GM21576 (cell line): ENCODE results near the gene OSBPL9.
A peak's percentile ranks its signal among the peaks of the same experiment; 100 is the strongest.
"Not testable (repeated sequence)": the region's sequence is repeated elsewhere in the genome, so short reads cannot be mapped to it uniquely, and the experiment has no call there.

Experiments used
- ATAC-seq: cut with Tn5 transposase; IDR thresholded peaks from one replicate; pipeline ENCODE4 v1.9.1; 2021; ENCODE audit warnings: mild to moderate bottlenecking, moderate library complexity; ENCODE audit not compliant: unreplicated experiment

Gene OSBPL9

DNA sequence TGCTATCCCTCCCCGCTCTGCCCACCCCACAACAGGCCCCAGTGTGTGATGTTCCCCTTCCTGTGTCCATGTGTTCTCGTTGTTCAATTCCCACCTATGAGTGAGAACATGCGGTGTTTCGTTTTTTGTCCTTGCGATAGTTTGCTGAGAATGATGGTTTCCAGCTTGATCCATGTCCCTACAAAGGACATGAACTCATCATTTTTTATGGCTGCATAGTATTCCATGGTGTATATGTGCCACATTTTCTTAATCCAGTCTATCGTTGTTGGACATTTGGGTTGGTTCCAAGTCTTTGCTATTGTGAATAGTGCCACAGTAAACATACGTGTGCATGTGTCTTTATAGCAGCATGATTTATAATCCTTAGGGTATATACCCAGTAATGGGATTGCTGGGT is 84.9 kb downstream of the OSBPL9 start:
- ATAC-seq: not testable (repeated sequence)

DNA sequence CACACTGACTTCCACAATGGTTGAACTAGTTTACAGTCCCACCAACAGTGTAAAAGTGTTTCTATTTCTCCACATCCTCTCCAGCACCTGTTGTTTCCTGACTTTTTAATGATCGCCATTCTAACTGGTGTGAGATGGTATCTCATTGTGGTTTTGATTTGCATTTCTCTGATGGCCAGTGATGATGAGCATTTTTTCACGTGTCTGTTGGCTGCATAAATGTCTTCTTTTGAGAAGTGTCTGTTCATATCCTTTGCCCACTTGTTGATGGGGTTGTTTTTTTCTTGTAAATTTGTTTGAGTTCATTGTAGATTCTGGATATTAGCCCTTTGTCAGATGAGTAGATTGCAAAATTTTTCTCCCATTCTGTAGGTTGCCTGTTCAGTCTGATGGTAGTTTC is 85.3 kb downstream of the OSBPL9 start:
- not testable (repeated sequence) for ATAC-seq

DNA sequence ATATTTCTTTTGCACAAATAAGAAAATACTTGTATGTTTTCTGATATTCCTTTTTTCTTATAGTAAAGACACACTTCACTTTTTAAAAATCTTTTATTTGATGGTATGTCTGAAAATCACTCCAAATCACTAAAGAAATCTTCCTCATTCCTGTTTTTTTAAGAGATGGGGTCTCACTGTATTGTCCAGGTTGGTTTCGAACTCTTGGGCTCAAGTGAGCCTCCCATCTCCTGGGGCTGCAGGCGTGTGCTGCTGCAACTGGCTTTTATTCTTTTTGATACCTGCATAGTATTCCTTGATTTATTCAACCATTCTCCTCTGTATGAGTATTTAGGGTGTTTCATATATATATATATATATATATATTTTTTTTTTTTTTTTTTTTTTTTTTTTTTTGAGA is 88.1 kb downstream of the OSBPL9 start:
- ATAC-seq: no peak

DNA sequence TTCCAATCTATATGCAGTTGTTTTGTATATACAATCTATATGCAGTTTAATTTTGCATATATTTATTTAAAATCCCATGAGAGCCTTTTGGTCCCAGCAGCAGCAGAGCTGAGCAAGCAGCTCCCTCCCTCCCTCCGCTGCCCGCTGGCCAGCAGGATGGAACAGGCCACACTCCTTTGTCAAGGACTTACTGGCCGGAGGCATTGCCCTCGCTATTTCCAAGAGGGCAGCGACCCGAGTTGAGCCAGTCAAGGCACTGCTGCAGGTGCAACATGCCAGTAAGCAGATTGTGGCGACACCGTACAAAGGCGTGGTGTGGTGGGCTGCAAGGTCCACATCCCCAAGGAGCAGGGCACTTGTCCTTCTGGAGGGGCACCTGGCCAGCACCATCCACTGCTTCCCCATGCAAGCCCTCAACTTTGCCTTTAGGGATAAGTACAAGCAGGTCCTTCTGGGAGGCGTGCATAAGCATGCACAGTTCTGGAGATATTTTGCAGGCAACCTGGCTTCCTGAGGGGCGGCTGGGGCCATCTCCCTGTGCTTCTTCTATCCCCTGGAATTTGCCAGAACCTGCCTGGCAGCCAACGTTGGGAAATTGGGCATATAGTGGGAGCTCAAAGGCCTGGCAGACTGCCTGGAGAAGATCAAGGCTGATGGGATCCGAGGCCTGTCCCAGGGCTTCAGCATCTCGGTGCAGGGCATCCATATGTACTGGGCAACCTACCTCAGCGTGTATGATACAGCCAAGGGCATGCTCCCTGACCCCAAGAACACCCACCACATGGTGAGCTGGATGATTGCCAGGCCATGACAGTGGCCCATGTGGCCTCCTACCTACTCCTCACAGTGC is 92.2 kb downstream of the OSBPL9 start:
- no peak for ATAC-seq

DNA sequence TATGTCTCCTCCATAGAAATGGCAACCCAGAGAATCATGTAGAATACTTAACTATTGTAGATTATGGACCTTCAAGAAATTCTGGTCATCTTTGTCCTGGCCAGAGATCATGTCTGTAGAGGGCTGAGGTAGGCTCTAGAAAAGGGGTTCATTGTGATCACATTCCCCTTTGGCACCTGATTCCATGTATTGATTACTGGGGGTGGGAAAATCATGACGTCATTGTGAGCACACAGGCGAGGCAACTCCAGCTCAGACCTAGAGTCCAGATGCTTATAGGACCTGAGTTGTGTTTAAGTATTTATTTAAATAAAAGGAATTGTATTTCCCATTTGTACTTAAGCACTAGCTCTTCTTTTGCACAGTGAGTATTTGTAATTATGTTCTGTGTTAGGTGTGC is 93.1 kb downstream of the OSBPL9 start:
- ATAC-seq: no peak

DNA sequence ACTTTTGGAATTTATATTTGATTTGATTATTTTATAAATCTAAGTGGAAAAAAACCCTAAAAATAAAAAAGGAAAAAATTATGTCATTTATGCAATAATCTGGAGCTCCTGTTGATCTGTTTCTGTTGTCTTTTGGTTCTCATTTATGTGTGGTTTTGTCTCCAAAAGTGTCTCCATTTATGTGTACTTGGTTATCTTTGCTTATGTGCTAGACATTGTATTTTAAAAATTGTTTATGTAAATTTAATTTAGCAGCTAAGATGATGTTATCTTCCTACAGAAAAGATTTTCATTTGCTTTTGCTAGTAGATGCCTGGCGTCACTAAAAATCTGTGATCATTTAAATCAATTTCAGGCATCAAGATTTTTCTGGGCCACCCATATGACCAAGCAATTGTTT is 95.7 kb downstream of the OSBPL9 start:
- no peak for ATAC-seq

DNA sequence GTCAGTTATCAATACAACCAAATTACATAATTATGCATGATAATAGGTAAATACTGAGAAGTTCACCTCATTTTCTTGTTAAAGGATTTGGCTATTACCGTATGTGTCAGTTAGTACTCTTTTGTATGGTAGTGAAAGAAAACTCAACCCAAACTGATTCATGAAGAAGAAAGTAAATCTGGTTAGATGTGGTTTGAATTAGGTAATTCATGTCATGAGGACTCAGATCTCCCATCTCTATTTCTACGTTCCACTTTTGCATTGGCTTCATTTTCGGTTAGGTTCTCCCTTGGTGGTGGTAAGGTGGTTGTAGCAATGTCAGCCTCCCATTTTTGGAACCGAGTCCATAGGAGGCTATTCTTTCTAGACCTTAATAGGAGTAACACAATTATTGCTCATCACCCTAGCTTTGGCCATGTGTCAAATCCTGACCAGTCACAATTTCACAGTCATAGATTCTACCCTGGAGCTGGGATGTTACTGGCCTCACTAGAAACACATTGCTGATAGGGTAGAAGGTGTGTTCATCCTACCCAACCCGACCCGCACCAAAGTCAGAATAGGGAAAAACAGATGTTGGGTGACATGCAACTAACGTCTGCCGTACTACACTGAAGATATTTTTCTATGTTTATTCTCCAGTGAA is 97.6 kb downstream of the OSBPL9 start:
- no peak for ATAC-seq

DNA sequence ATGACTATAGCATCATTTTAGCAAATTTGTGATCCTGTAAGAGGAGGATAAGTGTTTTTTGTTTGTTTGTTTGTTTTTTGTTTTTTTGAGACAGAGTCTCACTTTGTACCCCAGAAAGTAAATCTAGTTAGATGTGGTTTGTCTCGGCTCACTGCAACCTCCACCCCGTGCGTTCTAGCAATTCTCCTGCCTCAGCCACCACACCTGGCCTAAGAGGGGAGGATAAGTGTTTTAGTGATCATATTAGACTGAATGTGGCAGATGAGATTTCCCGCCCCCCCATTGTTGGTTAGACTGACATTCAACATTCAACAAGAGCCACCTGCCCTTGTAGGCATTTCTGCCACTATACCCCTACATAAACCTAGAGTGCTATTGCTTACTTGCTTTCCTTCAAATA is 98.5 kb downstream of the OSBPL9 start:
- ATAC-seq: no peak

DNA sequence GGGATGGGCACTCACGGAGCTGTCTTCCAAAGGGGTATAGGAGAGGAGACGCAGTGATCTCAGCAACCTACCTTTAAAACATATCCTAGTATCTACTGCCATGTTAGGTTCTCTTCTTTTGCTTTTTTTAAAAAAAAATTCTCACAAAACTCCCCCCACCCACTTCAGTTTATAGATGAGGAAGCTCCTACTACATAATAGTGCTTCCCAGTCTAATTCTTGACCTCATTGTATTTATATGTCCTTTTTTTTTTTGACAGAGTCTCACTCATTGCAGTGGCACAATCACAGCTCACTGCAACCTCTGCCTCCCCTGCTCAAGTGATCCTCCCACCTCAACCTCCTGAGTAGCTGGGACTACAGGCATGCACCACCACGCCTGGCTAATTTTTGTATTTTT is 99.9 kb downstream of the OSBPL9 start:
- no peak for ATAC-seq

DNA sequence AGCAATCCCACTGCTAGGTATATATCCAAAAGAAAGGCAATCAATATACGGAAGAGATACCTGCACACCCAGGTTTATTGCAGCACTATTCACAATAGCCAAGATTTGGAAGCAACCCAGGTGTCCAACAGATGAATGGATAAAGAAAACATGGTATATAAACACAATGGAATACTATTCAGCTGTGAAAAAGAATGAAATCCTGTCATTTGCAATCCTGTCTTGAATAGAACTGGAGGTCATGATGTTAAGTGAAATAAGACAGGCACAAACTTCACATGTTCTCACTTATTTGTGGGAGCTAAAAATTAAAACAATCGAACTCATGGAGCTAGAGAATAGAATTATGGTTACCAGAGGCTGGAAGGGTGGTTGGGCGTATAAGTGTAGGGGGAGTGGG is 101.0 kb downstream of the OSBPL9 start:
- no peak for ATAC-seq

DNA sequence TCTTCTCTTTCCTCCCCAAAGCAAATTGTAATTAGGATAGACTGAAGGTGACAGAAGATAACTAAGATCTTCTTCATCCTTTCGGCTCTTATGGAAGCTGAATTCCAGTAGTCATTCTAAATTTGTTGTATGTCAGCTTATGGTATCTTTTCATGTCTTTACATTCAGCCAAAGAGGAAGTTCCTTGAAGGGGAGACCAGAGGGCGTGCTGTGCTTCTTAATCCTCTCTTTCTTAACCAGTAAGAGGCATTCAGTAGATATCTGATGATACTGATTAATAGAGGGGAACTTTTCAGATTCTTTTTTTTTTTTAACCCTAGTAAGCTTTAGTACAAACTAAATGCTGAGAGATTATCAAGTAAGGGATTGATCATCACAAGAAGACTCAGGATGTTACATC is 102.3 kb downstream of the OSBPL9 start:
- ATAC-seq: no peak

DNA sequence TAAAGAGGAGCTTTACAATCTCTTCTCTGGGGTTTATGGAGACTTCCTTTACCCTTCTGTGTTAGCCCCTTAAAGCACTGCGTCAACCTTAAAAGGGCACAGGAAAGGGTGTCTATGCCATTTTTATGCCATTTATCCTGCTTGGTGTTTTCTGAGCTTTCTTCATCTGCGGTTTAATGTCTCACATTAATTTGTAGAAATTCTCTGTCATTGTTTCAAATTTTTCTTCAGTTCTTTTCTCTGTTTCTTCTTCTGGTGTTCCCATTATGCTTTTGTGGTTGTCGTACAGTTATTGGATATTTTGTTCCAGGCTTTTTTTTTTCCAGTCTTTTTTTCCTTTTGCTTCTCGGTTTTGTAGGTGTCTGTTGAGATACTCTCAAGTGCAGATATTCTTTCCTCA is 107.9 kb downstream of the OSBPL9 start:
- no peak for ATAC-seq

DNA sequence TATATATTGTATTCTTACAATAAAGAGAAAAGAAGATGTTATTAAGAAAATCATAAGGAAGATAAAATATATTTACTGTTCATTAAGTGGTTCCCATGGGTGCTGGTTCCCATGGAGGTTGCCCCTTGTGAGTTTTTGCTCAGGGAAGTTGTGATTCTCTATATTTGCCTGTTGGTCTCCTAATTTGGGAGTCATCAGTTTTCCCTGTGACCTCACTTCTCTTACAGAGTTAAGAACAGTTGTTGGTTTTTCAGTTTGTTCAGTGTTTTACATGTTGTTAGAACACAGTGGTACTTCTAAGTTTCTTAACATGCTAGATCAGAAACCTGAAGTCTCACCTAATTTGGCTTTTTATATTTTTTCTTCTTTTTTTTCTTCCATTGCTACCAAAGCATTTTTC is 109.2 kb downstream of the OSBPL9 start:
- ATAC-seq: no peak

DNA sequence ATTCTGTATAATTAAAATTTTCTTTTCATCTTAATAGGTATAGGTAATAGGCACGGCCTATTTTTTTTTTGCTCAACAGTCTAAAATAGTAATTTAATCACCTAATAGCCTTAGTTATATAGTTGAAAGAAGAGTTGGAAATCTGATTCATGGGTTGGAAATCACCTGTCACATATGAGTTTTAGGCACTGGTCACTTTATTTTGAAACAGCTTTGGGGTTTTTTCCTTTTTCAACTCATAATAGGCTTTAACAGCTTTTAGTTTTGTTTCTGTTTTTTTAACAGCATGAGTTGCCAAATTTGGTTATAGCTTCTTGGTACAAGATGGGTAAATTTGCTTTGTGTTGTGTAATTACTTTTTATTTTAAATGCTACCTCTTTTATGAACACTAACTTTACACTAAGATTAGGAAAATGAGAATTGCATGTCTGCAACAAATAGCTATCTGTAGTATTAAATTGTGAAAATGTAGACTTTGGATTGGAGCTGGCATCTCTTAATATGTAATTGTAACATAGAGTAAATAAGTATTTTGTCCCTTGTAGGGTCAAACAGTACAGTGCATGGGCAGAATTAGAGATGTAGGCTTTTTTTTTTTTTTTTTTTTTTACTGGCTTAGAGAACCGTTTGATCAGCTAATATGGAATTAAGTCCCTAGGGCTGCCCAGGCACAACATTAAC is 109.8 kb downstream of the OSBPL9 start:
- ATAC-seq: no peak

DNA sequence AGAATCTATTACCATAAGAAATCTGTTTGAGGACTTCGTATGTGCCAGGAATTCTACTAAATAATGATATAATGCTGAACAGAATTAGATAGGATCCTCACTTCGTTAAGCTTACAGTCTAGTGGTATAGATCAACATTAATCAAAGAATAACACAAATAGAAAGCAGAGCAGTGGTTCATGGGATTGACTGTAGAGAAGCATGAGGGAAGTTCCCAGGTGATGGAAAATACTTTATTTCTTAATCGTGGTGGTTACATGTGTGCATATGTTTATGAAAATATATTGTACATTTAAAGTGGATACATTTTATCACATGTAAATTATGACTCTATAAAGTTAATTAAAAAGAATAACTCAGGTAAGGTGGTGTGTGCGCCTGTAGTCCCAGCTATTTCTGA is 110.5 kb downstream of the OSBPL9 start:
- ATAC-seq: no peak

DNA sequence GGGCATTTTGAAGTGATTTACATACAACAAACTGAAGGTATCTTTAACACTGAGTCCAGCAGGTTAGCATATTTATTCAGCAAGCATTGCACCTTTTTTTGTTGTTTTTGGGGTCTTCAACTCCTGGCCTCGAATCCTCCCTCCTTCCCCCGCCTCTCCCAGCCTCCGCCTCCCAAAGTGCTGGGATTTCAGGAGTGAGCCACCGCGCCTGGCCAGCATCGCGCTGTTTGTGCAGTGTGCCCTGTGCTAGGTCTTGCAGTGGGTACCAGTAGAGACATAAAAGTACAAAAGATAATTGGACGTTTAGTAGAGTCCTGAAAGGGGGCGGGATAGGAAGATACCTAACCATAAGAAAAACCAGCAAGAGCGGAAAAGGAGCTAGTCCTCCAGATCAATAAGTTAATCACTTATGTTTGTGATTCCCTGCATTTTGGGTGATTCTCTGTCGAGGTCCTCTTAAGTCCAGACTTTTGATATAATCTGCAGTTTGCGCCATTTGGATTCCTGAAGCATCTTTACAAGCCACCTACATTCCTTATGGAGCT is 111.8 kb downstream of the OSBPL9 start:
- ATAC-seq: no peak

DNA sequence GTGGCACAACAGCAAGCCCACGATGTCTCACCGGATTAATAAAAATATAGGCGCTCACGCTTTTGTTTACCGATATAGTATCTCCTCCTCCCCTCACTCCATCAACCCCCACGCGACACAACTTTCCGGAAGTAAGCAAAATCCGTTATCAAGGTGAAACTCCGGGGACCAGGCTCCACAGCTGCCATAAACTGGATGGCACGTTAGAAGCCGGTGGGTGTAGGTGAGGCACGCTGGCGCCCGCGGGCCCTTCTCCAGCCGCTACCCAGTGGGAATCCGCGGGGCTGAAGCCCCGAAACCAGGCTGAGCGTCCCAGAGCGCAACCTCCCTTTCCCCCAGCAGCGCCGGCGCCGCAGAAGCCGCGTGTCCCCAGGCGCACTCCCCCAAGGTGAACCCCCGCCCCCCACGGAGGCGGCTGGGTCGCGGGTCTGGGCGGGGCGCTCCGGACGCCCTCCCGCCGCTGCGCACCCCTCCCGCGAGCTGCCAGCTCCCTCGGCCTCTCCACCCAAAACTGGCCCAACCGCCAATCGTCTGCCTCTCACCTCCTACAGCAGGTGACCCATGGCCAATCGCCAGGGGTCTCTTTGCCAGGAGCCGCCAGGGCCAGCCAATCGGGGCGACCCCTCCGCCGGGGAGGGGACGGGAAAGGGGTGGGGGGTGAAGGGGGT is 112.4 kb downstream of the OSBPL9 start:
- ATAC-seq: peak; percentile 86

DNA sequence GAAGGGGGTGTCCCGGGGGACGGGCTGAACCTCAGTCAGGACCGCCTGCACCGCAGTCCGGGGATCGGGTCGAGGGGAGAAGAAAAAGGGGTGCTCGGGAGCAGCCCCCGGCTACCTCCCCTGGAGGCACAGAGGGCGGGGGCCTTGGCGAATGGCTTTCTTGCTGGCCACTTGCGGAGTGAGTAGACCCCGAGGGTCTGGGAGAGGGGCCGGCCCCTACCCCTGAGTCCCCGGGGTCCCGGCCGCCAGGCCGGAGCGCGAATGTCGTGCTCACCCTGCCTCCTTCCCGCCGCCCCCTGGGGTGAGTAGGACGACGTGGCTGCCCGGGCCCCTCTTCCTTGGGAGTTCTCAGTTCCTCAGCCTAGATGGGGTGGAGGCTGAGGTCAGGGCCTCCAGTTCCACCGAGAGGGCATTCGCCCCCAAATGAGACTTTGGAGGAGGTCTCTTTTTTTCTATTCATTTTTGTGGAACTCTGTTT is 113.0 kb downstream of the OSBPL9 start:
- ATAC-seq: peak; percentile 24

DNA sequence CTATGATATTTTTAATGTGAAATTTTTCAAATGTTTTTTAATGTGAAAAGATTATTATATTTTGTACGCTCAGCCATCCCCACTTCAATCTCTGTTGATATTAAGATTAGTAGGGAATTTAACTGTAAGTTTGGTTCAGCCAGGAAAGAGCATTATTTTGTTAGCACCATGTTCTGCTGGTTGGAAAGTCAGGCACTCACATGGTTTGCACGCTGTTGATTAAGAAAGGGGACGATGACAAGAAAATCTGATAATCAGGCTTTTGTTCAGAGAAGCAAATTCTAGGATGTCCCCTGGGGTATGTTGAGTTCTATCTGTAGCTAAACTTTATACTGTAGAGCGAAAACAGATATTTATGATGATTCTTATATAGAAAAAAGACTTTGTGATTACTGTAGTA is 115.1 kb downstream of the OSBPL9 start:
- ATAC-seq: no peak

DNA sequence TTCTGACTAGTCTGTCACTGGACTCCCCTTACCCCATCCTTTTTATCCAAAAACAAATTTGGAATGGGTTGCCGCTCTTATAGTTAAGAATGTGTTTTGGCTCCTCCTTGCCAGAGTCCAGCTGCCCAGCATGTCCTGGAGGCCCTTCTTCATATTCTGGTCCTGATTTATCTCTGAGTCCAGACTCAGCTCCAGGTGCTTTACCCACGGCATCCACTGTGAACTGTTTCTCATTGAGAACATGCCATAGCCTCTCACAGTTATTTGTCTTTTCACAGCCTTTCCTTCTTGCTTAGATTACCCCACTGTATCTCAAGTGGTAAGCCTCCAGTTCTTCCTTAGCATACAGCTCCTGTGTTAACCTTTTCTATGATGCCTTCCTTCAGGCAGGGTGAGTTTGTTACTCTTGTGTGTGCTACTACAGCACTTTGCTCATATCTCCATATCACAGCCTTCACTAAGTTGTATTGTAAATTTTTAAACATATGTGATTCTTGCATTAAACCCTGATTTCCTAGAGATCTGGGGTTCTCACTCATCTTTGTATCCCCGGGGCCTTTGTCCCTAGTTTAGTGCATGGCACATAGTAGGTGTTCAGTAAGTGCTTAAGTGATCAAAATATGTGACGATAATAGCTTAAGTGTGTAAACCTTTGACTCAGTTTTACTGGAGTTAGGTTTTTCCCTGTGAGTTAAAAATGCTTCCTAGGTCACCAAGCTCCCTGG is 116.0 kb downstream of the OSBPL9 start:
- ATAC-seq: no peak
